Measurements from ENCODE around the gene TCN1.

Gene TCN1

DNA sequence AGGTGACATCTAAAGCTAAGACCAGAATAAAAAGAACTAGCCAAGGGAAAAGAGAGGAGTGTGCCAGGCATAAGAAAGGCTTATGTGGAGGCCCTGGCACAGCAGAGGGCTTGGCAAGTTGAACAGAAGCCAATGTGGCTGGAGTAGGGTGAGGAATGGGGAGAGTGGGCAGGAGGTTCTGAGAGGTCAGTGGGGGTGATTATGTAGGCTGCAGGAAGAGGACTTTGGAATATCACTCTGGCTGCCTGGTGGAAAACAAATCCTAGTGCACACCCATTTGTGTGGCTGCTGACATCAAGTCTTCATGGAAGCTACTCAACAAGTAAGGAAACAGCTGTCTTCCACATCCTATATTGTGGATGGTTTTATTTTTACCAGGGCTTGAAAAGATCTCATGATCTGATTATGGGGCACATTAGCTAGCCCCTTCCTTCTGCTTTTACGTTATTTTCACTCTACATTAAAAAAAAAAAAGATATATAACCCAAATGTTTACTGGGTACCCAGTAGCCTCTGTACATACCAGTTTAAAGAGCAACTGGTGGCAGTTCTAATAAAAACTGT lies 59.2 kb downstream of the TCN1 start:
- DNase-seq (ENCODE audit: low spot score) = no peak

DNA sequence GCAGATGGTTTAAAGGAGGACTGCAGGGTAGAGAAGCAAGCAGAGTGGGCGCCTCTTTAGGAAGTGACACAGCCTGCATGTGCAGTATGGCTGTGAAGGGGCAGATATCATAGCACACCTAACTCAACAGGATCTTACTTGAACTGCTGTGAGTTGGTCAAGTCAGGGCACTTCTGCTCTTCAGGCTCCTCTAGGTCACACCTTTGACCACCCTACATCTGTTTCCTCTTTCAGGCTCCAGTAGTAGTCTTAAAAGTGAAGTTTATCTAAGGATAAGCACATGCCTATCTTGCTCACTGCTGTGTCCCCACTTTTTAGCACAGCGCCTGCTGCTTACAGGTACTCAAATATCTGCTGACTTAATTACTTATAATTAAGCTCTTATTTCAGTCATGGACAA lies 62.2 kb downstream of the TCN1 start:
- DNase-seq (ENCODE audit: low spot score) = no peak
